Mammary epithelial cell (primary cell): ENCODE results near the gene RALY.

Source experiments
- EZH2 ChIP-seq: IDR thresholded peaks from 2 replicates; pipeline ENCODE4 v1.6.1; 2012; ENCODE audit warnings: low read length, inconsistent platforms, borderline replicate concordance
- TF ChIP-seq, protein P1 (sequence below), 2 donors: IDR thresholded peaks in 1 of 2; conservative IDR thresholded peaks in 1 of 2; 2 replicates each; pipeline ENCODE4 v1.5.1; 2011 to 2012; ENCODE audit warnings: inconsistent platforms in 2 of 2, low read length in 2 of 2, mild to moderate bottlenecking in 2 of 2, control low read depth in 1 of 2, low read depth in 1 of 2; ENCODE audit not compliant: insufficient read depth in 1 of 2; ENCODE audit errors: extremely low read depth in 1 of 2

DNA sequence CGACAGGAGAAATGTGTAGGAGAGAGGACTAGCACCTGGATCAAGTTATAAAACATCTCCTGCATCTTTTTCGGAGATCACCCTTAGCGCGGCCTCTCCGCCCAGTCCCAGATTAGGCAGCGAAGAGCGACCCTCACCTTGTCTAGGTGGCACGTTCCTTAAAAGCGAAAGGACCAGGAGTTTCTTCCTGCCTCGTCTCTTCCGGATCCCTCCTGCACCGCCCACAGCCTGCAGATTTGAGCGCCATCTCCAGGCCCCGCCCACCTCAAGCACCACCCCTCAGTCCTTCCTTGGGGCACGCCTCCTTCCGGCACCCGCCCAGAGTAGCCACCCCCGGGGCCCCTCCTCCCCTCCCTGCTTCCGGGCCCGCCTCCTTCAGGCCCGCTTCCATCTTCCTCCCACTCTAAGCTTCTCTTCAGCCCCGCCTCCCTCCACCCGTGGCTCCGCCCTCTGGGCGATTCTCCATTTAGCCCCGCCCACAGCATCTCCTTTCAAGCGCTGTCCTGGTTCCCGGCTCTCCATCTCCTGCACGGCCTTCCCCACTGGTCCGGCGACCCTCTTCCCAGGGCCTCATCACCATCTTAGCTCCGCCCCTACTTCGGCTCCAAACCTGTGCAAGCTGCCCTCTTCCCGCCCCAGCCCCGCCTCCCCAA is 662 bp upstream of the RALY start:
- TF ChIP-seq, protein P1, sequence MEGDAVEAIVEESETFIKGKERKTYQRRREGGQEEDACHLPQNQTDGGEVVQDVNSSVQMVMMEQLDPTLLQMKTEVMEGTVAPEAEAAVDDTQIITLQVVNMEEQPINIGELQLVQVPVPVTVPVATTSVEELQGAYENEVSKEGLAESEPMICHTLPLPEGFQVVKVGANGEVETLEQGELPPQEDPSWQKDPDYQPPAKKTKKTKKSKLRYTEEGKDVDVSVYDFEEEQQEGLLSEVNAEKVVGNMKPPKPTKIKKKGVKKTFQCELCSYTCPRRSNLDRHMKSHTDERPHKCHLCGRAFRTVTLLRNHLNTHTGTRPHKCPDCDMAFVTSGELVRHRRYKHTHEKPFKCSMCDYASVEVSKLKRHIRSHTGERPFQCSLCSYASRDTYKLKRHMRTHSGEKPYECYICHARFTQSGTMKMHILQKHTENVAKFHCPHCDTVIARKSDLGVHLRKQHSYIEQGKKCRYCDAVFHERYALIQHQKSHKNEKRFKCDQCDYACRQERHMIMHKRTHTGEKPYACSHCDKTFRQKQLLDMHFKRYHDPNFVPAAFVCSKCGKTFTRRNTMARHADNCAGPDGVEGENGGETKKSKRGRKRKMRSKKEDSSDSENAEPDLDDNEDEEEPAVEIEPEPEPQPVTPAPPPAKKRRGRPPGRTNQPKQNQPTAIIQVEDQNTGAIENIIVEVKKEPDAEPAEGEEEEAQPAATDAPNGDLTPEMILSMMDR (conservative IDR thresholded peaks at IDR 0.05 in 1 of 2, IDR thresholded peaks at IDR 0.05 in 1 of 2; ENCODE audit: extremely low read depth in 1 of 2, insufficient read depth in 1 of 2, low read depth in 1 of 2, low read length in 2 of 2): no peak
- no peak for TF ChIP-seq EZH2
